ENCODE data around the gene TRIM60.

Gene TRIM60

DNA sequence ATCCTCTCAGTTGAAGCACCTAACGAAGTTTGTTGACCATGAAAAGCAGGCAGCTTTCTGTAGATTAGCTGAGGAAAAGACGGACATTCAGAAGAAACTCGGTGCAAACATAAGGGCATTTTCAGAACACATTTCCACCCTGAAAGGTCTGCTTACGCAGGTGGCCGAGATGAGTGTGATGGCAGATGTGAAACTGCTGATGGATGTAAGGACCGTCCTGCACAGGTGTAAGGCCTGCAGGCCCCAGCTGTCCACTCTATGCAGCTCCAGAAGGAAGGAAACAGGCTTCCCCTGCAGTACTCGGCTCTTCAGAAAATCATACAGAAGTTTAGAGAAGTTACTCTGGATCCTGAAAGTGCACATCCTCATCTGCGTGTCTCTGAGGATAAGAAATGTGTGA, 20.8 kb upstream of the TRIM60 start:
- no peak for TF ChIP-seq POLR2AphosphoS5 (IDR thresholded peaks at IDR 0.05; ENCODE audit: low read depth, low read length)
- TF ChIP-seq FOXP2 (optimal IDR thresholded peaks at IDR 0.05; ENCODE audit: borderline replicate concordance, extremely low read depth, extremely low read length, insufficient read depth): no peak
- TF ChIP-seq SIN3A (IDR thresholded peaks at IDR 0.05; ENCODE audit: borderline replicate concordance, insufficient read depth, low read length): no peak
- TF ChIP-seq TAF1 (IDR thresholded peaks at IDR 0.05; ENCODE audit: borderline replicate concordance, insufficient read depth, low read length): no peak
- TF ChIP-seq, protein P1, sequence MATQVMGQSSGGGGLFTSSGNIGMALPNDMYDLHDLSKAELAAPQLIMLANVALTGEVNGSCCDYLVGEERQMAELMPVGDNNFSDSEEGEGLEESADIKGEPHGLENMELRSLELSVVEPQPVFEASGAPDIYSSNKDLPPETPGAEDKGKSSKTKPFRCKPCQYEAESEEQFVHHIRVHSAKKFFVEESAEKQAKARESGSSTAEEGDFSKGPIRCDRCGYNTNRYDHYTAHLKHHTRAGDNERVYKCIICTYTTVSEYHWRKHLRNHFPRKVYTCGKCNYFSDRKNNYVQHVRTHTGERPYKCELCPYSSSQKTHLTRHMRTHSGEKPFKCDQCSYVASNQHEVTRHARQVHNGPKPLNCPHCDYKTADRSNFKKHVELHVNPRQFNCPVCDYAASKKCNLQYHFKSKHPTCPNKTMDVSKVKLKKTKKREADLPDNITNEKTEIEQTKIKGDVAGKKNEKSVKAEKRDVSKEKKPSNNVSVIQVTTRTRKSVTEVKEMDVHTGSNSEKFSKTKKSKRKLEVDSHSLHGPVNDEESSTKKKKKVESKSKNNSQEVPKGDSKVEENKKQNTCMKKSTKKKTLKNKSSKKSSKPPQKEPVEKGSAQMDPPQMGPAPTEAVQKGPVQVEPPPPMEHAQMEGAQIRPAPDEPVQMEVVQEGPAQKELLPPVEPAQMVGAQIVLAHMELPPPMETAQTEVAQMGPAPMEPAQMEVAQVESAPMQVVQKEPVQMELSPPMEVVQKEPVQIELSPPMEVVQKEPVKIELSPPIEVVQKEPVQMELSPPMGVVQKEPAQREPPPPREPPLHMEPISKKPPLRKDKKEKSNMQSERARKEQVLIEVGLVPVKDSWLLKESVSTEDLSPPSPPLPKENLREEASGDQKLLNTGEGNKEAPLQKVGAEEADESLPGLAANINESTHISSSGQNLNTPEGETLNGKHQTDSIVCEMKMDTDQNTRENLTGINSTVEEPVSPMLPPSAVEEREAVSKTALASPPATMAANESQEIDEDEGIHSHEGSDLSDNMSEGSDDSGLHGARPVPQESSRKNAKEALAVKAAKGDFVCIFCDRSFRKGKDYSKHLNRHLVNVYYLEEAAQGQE (IDR thresholded peaks at IDR 0.05; ENCODE audit: insufficient read depth in 1 of 2, low read depth in 2 of 2, low read length in 2 of 2): no peak

- TF ChIP-seq, protein P1 (IDR thresholded peaks at IDR 0.05; ENCODE audit: insufficient read depth in 1 of 2, low read depth in 2 of 2, low read length in 2 of 2): no peak
- TF ChIP-seq TAF1 (IDR thresholded peaks at IDR 0.05; ENCODE audit: borderline replicate concordance, insufficient read depth, low read length): no peak
- no peak for TF ChIP-seq FOXP2 (optimal IDR thresholded peaks at IDR 0.05; ENCODE audit: borderline replicate concordance, extremely low read depth, extremely low read length, insufficient read depth)
- TF ChIP-seq POLR2AphosphoS5 (IDR thresholded peaks at IDR 0.05; ENCODE audit: low read depth, low read length): no peak
- TF ChIP-seq SIN3A (IDR thresholded peaks at IDR 0.05; ENCODE audit: borderline replicate concordance, insufficient read depth, low read length): no peak
Observed at GRCh38 chr4:165011403-165011802, 20.4 kb upstream of the TRIM60 start.

GRCh38 chr4:165013691-165014090, 18.1 kb upstream of the TRIM60 start:
- no peak for TF ChIP-seq FOXP2 (optimal IDR thresholded peaks at IDR 0.05; ENCODE audit: borderline replicate concordance, extremely low read depth, extremely low read length, insufficient read depth)
- TF ChIP-seq SIN3A (IDR thresholded peaks at IDR 0.05; ENCODE audit: borderline replicate concordance, insufficient read depth, low read length): no peak
- TF ChIP-seq, protein P1 (IDR thresholded peaks at IDR 0.05; ENCODE audit: insufficient read depth in 1 of 2, low read depth in 2 of 2, low read length in 2 of 2): no peak
- TF ChIP-seq POLR2AphosphoS5 (IDR thresholded peaks at IDR 0.05; ENCODE audit: low read depth, low read length): no peak
- TF ChIP-seq TAF1 (IDR thresholded peaks at IDR 0.05; ENCODE audit: borderline replicate concordance, insufficient read depth, low read length): no peak

GRCh38 chr4:165016971-165017370, 14.8 kb upstream of the TRIM60 start:
- TF ChIP-seq TAF1 (IDR thresholded peaks at IDR 0.05; ENCODE audit: borderline replicate concordance, insufficient read depth, low read length) (no peak), SIN3A (IDR thresholded peaks at IDR 0.05; ENCODE audit: borderline replicate concordance, insufficient read depth, low read length) (no peak), POLR2AphosphoS5 (IDR thresholded peaks at IDR 0.05; ENCODE audit: low read depth, low read length) (no peak), FOXP2 (optimal IDR thresholded peaks at IDR 0.05; ENCODE audit: borderline replicate concordance, extremely low read depth, extremely low read length, insufficient read depth) (no peak)
- TF ChIP-seq, protein P1 (IDR thresholded peaks at IDR 0.05; ENCODE audit: insufficient read depth in 1 of 2, low read depth in 2 of 2, low read length in 2 of 2): no peak

Data from PFSK-1 (cell line).